PFSK-1 (cell line): ENCODE measurements around the gene NF2.

Source experiments
- POLR2AphosphoS5 ChIP-seq: IDR thresholded peaks from 2 replicates; pipeline ENCODE4 v1.6.1; 2012; ENCODE audit warnings: low read depth, mild to moderate bottlenecking, control low read depth, low read length, moderate library complexity
- SIN3A ChIP-seq: IDR thresholded peaks from 2 replicates; pipeline ENCODE4 v1.6.1; 2012; ENCODE audit warnings: mild to moderate bottlenecking, low read length, moderate library complexity, borderline replicate concordance; ENCODE audit not compliant: insufficient read depth

DNA sequence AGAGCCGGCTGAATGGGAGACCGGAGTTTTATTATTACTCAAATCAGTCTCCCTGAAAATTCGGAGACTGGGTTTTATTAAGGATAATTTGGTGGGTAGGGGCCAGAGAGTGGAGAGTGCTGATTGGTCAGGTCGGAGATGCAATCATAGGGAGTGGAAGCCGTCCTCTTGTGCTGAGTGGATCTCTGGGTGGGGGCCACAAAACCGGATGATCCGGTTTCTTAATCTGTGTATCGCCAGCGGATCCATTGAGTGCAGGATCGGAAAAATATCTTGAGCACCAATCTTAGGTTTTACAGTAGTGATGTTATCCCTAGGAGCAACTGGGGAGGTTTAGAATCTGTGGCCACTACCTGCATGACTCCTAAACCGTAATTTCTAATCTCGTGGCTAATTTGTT is 21.6 kb upstream of the NF2 start:
- TF ChIP-seq POLR2AphosphoS5, result no peak
- no peak for TF ChIP-seq SIN3A
